ENCODE results near the gene C16orf90.
A peak's percentile ranks its signal among the peaks of the same experiment; 100 is the strongest.

The C16orf90 gene

GRCh38 chr16:3461151-3461550, 34.1 kb downstream of the C16orf90 start:
- DNase-seq: no peak

DNA sequence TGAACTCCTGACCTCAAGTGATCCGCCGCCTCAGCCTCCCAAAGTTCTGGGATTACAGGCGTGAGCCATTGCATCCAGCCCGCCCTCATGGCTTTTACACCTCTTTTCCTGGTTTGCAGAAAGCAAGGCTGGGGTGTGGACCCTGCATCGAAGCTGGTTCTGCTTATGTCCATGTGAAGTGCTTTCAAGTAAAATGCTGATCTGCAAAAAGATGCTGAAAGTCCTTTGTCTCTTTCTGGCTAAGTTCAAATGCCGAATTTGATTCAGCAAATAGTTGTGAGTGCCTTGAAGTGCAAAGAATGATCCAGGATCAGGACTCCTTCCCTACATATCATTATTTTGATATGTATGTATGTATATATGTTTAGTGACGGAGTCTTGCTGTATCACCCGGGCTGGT, 34.7 kb downstream of the C16orf90 start:
- no peak for DNase-seq

DNA sequence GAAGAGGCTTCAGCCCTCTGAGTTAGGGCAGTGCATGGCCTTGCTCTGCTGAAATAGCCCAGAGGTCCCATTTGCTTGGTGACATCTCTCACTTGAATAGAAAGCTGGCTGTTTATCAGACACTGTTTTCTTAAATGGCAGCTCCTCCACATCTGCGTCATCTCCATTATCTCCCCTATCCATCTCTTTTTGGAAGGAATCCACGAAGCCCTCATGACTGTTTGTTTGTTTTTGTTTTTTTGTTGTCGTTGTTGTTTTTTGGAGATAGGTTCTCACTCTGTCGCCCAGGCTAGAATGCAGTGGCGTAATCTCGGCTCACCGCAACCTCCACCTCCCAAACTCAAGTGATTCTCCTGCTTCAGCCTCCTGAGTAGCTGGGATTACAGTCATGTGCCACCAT, 35.2 kb downstream of the C16orf90 start:
- no peak for DNase-seq

- no peak for DNase-seq
Measured at GRCh38 chr16:3459401-3460090, 35.7 kb downstream of the C16orf90 start.

- no peak for DNase-seq
Measured at GRCh38 chr16:3458852-3459361, 36.4 kb downstream of the C16orf90 start.

DNA sequence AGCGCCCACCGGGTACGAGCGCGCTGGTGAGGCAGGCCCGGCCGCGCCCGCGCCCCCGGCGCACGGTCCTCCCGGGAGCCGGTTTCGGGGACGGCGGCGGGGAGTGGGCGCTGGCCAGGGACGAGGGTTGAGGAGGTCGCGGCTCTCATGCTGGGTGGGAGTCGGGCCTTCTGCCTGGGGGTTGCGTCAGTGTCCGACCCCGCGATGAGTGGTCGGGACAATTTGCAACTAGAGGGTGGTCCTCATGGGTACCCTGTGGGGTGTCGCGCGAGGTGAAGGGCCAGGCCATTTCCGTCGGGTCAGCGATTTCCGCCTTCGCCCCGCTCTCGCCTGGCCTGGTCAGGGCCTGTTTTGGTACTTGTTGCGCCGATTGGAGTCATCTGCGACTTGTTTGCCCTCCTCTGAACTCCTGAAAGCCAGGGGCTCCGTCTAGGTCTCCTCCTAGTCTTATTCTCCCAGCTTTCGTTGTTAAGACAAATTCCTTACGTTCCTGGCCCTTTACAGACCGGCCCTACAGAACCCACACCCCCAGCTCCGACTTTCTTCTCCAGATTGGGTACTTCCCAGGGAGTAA, 36.9 kb downstream of the C16orf90 start:
- DNase-seq: no peak

DNA sequence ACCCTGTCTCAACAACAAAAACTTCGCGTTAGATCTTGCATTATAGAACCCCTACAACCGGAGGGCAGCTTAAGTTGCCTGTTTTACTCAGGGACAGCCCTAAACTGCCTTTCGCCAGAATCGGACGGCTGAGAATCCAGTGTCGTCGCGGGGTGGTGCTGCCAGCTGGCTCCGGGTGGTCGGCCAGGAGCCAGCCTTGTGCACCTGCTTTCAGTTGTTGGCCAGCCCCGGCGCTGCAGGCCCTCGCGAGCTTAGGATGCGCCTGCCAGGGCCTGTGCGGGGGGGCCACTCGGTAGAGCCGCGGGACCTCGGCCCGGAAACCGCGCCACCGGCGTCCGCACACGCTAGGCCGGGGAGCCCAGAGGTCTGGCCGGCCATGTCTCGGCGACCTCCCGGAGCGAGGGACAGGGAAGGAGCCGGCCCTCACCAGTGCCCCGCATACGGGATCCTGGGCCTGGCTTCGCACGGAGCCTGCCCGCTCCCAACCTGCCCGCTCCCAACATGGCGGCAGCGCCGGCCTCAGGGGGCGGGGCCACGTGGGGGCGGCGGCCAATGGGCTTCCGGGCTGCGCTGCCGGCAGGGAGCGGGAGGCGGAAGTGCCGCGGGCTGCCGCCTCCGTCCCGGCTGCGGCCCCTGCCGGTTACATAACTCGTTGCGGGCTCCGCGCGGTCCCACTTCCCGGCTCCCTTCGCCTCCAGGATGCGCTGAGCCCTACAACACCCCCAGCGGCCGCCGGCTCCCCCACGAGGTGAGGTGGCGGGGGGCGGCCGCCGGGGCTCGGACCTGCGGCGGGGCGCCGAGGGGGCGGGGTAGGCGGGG, 37.6 kb downstream of the C16orf90 start:
- DNase-seq: peak; percentile 84

DNA sequence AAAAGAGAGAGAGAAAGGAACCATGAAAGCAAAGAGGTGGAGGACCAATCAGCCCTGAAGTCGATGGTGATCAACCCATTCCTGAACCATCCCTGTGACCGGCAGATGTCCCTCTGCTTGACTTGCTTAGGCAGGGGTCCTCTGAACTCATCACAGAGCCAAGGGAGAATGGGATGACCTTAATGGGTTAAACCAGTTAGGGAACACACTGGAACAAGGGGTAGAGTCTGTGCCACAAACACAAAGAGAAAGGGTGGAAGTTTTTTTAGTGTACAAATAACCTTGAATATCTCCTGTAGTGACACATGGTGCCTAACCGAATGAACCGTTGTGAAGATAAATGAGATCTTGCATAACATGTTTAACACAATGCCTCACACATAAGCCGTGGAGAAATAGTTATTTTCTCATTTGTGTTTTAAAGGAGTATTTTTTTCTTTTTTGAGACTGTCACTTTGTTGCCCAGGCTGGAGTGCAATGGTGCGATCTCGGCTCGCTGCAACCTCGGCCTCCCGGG, 40.6 kb downstream of the C16orf90 start:
- DNase-seq: no peak

- DNase-seq: no peak
Measured at GRCh38 chr16:3454093-3454492, 41.2 kb downstream of the C16orf90 start.

- no peak for DNase-seq
Measured at GRCh38 chr16:3444032-3444388, 51.3 kb downstream of the C16orf90 start.

All from activated effector memory CD4-positive, alpha-beta T cell treated with Interleukin-2 at 50 U/mL for 16 hours (primary cell).